ENCODE measurements around the gene SLC35E1. TPM values are rescaled to one million over a fixed set of nuclear protein-coding genes. Genes with fewer than 3 reads are reported as not detected.

SLC35E1 gene
- total and polyA plus RNA-seq, 2 of the 13 experiments (the other 11 are each of a cell fraction or from before 2014, with no cell fraction given): 21.2 to 46.5 TPM

DNA sequence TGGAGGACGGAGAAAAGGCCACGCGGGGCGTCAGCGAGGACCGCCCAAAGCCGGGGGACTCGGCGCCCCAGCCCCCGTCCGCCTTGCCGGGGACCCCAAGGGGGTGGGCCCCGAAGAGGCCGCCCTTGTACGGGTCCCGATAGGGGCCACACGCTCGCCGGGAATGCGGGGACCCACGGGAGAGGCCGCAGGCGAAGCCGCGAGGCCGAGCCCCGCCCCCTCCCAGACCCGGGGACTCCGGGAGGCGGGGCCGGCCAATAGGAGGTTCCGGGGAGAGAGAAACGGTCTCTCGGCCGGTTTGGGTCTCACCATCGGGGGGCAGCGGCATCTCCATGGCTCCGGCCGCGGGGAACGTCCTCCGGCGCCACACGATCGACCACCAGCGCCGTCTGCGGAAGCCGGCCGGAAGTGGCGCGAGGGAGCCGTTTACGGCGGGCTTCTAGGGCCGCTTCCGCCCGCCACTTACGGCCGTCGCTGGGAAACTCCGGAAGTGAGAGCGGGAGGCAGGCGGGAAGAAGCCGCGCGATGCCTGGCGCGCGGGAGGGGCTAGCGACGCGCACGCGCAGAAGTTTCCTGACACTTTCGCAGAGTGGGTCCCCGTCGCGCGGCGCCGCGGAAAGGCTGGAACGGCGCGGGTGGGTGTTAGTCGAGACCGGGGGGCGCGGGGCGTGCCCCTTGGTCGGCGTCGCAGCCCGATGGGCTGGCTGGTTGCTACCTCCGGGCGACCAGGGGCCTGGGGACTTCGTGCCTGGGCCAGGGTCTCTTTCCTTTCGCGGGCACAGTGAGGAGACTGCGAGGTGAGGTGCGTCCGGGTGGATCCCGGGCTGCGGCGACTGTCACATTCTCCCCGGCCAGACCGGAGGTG lies 29.9 kb downstream of the SLC35E1 start, which contains the start of gene CHERP:
Gene CHERP (minus strand): TSS at position 393 of the 865 bp plus-strand sequence. CDS start 59 bp downstream, at position 334.
- Histone ChIP-seq H3K4me3 (replicated peaks in 1 of 3; ENCODE audit: insufficient read depth in 1 of 3, low read depth in 2 of 3, low read length in 3 of 3) (peak within 1 kb of the TSS; percentile 86 to 99 (median 96)), H3K4me1 (ENCODE audit: insufficient read depth, low read length) (peaks cover 32% of the 10 kb centered on the region), H3K9me3 (ENCODE audit: low read length) (no peaks in the 10 kb centered on the region), H4K20me1 (ENCODE audit: insufficient read depth, low read length) (peaks cover 21% of the 10 kb centered on the region), H3K27me3 (ENCODE audit: control insufficient read depth in 1 of 2, insufficient read depth in 2 of 2, low read length in 2 of 2) (no peaks in the 10 kb centered on the region; a peak in 1 of 5 replicates), H3K79me2 (ENCODE audit: insufficient read depth, low read length) (peaks cover 57% of the 10 kb centered on the region), H3K27ac (ENCODE audit: extremely low read length, insufficient read depth, low read length) (peak within 1 kb of the TSS; percentile 87), H2AFZ (ENCODE audit: low read length) (no peak within 1 kb of the TSS), H3K4me2 (ENCODE audit: low read depth, low read length) (peak within 1 kb of the TSS; percentile 89), H3K9ac (ENCODE audit: insufficient read depth, low read depth, low read length) (peak within 1 kb of the TSS; percentile 96), H3K36me3 (replicated peaks in 1 of 2; ENCODE audit: control insufficient read depth in 1 of 2, insufficient read depth in 2 of 2, low read length in 2 of 2) (peaks cover 9 to 20% of the 10 kb centered on the region in 2 experiments)
- CTCF ChIA-PET (ENCODE audit: low intra/inter-chr PET ratio, low total read pairs): no interaction called here
- POLR2A ChIA-PET: interaction anchor here (0.9 to 1.5 kb wide), 5 partner anchors 30 to 55 kb away, joined by 3 to 10 read pairs (median 4); partner anchors contain the start of genes C19orf44, CALR3 and SLC35E1
- peak; percentile 81 for ATAC-seq
- no TSS peak for BruUV-seq (replicated peaks)
- peak; percentile 87 for DNase-seq (ENCODE audit: low spot score)
- intact Hi-C loops (cut with micrococcal nuclease; ENCODE audit: unreplicated experiment) (no loop called here), in situ Hi-C loops (cut with HindIII; ENCODE audit: extremely low pct_ligation_motif_present, low pct_unique_long_range_greater_than_20kb) (no loop called here)
- no peak for FAIRE-seq
- WGBS (ENCODE audit: low lambda C conversion rate): 3% methylated on average over 12 of the region's 108 CpGs
- TF ChIP-seq PAWR (CRISPR knock-in tag; IDR thresholded peaks at IDR 0.05; ENCODE audit: borderline replicate concordance): no peak
- TF ChIP-seq ZNF720 (CRISPR knock-in tag; IDR thresholded peaks at IDR 0.05): no peak
- peak; percentile 92; the same call in 1 of the 2 replicates for TF ChIP-seq REPIN1 (CRISPR knock-in tag; IDR thresholded peaks at IDR 0.05; ENCODE audit: borderline replicate concordance, low read depth)
- 0 out of 2 replicates have a peak, but pooled peaks have one; percentile 73 for TF ChIP-seq ZNF30 (CRISPR knock-in tag; IDR thresholded peaks at IDR 0.05)
- no peak for TF ChIP-seq SIX4 (CRISPR knock-in tag; IDR thresholded peaks at IDR 0.05)
- no peak; the same call in 1 of the 2 replicates for TF ChIP-seq NFKB2 (CRISPR knock-in tag; IDR thresholded peaks at IDR 0.05; ENCODE audit: borderline replicate concordance)
- no peak for TF ChIP-seq ZNF496 (CRISPR knock-in tag; IDR thresholded peaks at IDR 0.05; ENCODE audit: insufficient replicate concordance)
- peak; percentile 87; the same call in 1 of the 2 replicates for TF ChIP-seq ZNF354B (CRISPR knock-in tag; IDR thresholded peaks at IDR 0.05)
- TF ChIP-seq NR2F1 (CRISPR knock-in tag; IDR thresholded peaks at IDR 0.05): no peak
- TF ChIP-seq ZNF589 (CRISPR knock-in tag; conservative IDR thresholded peaks at IDR 0.05): no peak
- TF ChIP-seq, protein P1, sequence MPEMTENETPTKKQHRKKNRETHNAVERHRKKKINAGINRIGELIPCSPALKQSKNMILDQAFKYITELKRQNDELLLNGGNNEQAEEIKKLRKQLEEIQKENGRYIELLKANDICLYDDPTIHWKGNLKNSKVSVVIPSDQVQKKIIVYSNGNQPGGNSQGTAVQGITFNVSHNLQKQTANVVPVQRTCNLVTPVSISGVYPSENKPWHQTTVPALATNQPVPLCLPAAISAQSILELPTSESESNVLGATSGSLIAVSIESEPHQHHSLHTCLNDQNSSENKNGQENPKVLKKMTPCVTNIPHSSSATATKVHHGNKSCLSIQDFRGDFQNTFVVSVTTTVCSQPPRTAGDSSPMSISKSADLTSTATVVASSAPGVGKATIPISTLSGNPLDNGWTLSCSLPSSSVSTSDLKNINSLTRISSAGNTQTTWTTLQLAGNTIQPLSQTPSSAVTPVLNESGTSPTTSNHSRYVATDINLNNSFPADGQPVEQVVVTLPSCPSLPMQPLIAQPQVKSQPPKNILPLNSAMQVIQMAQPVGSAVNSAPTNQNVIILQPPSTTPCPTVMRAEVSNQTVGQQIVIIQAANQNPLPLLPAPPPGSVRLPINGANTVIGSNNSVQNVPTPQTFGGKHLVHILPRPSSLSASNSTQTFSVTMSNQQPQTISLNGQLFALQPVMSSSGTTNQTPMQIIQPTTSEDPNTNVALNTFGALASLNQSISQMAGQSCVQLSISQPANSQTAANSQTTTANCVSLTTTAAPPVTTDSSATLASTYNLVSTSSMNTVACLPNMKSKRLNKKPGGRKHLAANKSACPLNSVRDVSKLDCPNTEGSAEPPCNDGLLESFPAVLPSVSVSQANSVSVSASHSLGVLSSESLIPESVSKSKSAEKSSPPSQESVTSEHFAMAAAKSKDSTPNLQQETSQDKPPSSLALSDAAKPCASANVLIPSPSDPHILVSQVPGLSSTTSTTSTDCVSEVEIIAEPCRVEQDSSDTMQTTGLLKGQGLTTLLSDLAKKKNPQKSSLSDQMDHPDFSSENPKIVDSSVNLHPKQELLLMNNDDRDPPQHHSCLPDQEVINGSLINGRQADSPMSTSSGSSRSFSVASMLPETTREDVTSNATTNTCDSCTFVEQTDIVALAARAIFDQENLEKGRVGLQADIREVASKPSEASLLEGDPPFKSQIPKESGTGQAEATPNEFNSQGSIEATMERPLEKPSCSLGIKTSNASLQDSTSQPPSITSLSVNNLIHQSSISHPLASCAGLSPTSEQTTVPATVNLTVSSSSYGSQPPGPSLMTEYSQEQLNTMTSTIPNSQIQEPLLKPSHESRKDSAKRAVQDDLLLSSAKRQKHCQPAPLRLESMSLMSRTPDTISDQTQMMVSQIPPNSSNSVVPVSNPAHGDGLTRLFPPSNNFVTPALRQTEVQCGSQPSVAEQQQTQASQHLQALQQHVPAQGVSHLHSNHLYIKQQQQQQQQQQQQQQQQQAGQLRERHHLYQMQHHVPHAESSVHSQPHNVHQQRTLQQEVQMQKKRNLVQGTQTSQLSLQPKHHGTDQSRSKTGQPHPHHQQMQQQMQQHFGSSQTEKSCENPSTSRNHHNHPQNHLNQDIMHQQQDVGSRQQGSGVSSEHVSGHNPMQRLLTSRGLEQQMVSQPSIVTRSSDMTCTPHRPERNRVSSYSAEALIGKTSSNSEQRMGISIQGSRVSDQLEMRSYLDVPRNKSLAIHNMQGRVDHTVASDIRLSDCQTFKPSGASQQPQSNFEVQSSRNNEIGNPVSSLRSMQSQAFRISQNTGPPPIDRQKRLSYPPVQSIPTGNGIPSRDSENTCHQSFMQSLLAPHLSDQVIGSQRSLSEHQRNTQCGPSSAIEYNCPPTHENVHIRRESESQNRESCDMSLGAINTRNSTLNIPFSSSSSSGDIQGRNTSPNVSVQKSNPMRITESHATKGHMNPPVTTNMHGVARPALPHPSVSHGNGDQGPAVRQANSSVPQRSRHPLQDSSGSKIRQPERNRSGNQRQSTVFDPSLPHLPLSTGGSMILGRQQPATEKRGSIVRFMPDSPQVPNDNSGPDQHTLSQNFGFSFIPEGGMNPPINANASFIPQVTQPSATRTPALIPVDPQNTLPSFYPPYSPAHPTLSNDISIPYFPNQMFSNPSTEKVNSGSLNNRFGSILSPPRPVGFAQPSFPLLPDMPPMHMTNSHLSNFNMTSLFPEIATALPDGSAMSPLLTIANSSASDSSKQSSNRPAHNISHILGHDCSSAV (CRISPR knock-in tag; IDR thresholded peaks at IDR 0.05; ENCODE audit: borderline replicate concordance): no peak
- TF ChIP-seq ISL2 (CRISPR knock-in tag; IDR thresholded peaks at IDR 0.05): 0 out of 2 replicates have a peak, but pooled peaks have one; percentile 46
- no peak for TF ChIP-seq ZNF850 (CRISPR knock-in tag; conservative IDR thresholded peaks at IDR 0.05)
- TF ChIP-seq SOX13 (IDR thresholded peaks at IDR 0.05): no peak
- TF ChIP-seq SOX13 (CRISPR knock-in tag; conservative IDR thresholded peaks at IDR 0.05 in 1 of 2, IDR thresholded peaks at IDR 0.05 in 1 of 2): peak in 1 of 2 experiments; percentile 9; a peak in 2 of 4 replicates
- TF ChIP-seq ZNF619 (CRISPR knock-in tag; IDR thresholded peaks at IDR 0.05): peak; percentile 72

Measured in HepG2 (cell line).